ENCODE data around the gene SLC43A2.

- TF ChIP-seq SP1 (IDR thresholded peaks at IDR 0.05) (no peak), RXRA (IDR thresholded peaks at IDR 0.05) (no peak), REST (IDR thresholded peaks at IDR 0.05) (no peak), CTCF (IDR thresholded peaks at IDR 0.05; ENCODE audit: low read depth, low read length, missing input control) (no peak), TAF1 (conservative IDR thresholded peaks at IDR 0.05) (no peak), MAX (IDR thresholded peaks at IDR 0.05) (no peak), ZBTB33 (IDR thresholded peaks at IDR 0.05) (no peak), EGR1 (IDR thresholded peaks at IDR 0.05; ENCODE audit: low read depth in 2 of 2) (no peak), GABPA (IDR thresholded peaks at IDR 0.05 in 1 of 2, conservative IDR thresholded peaks at IDR 0.05 in 1 of 2) (no peak)
Observed at GRCh38 chr17:1606352-1606985, 22.2 kb downstream of the SLC43A2 start.

All from liver (tissue), 3 donors.